ENCODE results near the gene ERP27.
A peak's percentile ranks its signal among the peaks of the same experiment; 100 is the strongest.

Gene ERP27

GRCh38 chr12:14950421-14950820 is 12.1 kb upstream of the ERP27 start:
- peak; percentile 26 for DNase-seq (ENCODE audit: low spot score)
- no peak for TF ChIP-seq CTCF (IDR thresholded peaks at IDR 0.05; ENCODE audit: extremely low read depth, missing control alignments)

- DNase-seq (ENCODE audit: low spot score) = no peak
- TF ChIP-seq CTCF (IDR thresholded peaks at IDR 0.05; ENCODE audit: extremely low read depth, missing control alignments) = no peak
Measured at GRCh38 chr12:14949631-14950030, 11.3 kb upstream of the ERP27 start.

- peak; percentile 71 for DNase-seq (ENCODE audit: low spot score)
Measured at GRCh38 chr12:14948672-14949071, 10.3 kb upstream of the ERP27 start.

GRCh38 chr12:14946861-14947260 is 8.5 kb upstream of the ERP27 start:
- DNase-seq (ENCODE audit: low spot score) = no peak
- TF ChIP-seq CTCF (IDR thresholded peaks at IDR 0.05; ENCODE audit: extremely low read depth, missing control alignments) = no peak

More at GRCh38 chr12:14948672-14949071, 10.3 kb upstream of the ERP27 start:
- TF ChIP-seq CTCF (IDR thresholded peaks at IDR 0.05; ENCODE audit: extremely low read depth, missing control alignments) = no peak

- TF ChIP-seq CTCF (IDR thresholded peaks at IDR 0.05; ENCODE audit: extremely low read depth, missing control alignments) = no peak
- DNase-seq (ENCODE audit: low spot score) = no peak
Measured at GRCh38 chr12:14946162-14946561, 7.8 kb upstream of the ERP27 start.

- TF ChIP-seq CTCF (IDR thresholded peaks at IDR 0.05; ENCODE audit: extremely low read depth, missing control alignments) = no peak
- DNase-seq (ENCODE audit: low spot score) = no peak
Measured at GRCh38 chr12:14942196-14942931, 4.0 kb upstream of the ERP27 start.

GRCh38 chr12:14941369-14941768 is 3.0 kb upstream of the ERP27 start:
- no peak for DNase-seq (ENCODE audit: low spot score)
- no peak for TF ChIP-seq CTCF (IDR thresholded peaks at IDR 0.05; ENCODE audit: extremely low read depth, missing control alignments)

Data from GM20000 (cell line).